Measurements from ENCODE around the gene ANXA2R. TPM values are rescaled to one million over a fixed set of nuclear protein-coding genes. Genes with fewer than 3 reads are reported as not detected.

Gene ANXA2R
- total and polyA plus RNA-seq, 4 donors, result 0.49 to 2.0 (median 0.71) TPM

DNA sequence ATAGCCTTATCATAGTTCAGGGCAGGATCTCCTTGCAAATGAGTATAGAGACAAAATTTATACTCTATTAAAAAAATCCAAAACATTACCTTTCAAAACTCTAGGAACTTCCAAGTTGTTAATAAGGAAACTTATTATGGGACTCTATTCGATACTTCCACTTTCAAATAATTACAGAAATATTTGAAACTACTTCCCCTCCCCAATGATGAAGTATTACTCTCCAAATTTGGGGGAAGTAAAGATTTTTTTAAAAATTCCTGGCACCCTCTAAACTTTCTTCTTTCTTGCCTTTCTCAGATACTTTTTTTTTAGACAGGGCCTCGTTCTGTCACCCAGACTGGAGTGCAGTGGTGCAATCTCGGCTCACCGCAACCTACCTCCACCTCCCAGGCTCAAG, 35.1 kb downstream of the ANXA2R start:
- H3K9me3 ChIP-seq (ENCODE audit: control insufficient read depth in 4 of 4, low read length in 3 of 4), result peaks cover 0 to 3% (median 1%) of the 10 kb centered on the region in 4 donors
- no peak overlapping the region for H3K27ac ChIP-seq (ENCODE audit: low read depth in 1 of 2, low read length in 2 of 2)
- DNase-seq (ENCODE audit: low spot score), result no peak
- no peak overlapping the region for H3K4me3 ChIP-seq (ENCODE audit: low read depth in 1 of 3, low read length in 3 of 3)
- H3K4me1 ChIP-seq (ENCODE audit: control insufficient read depth in 4 of 4, insufficient read depth in 4 of 4, low read length in 3 of 4), result no peaks in the 10 kb centered on the region
- no peak overlapping the region for H3K9ac ChIP-seq (ENCODE audit: low read depth in 1 of 2, low read length in 2 of 2)
- WGBS, result 82% methylated on average over 4 of the region's 4 CpGs
- peaks cover 0 to 16% (median 6%) of the 10 kb centered on the region in 4 donors for H3K27me3 ChIP-seq (ENCODE audit: control insufficient read depth in 4 of 4, insufficient read depth in 4 of 4, low read length in 3 of 4)
- no peak for TF ChIP-seq TAF1 (conservative IDR thresholded peaks at IDR 0.05)
- TF ChIP-seq FOXA2 (IDR thresholded peaks at IDR 0.05), result no peak
- TF ChIP-seq, protein P1, sequence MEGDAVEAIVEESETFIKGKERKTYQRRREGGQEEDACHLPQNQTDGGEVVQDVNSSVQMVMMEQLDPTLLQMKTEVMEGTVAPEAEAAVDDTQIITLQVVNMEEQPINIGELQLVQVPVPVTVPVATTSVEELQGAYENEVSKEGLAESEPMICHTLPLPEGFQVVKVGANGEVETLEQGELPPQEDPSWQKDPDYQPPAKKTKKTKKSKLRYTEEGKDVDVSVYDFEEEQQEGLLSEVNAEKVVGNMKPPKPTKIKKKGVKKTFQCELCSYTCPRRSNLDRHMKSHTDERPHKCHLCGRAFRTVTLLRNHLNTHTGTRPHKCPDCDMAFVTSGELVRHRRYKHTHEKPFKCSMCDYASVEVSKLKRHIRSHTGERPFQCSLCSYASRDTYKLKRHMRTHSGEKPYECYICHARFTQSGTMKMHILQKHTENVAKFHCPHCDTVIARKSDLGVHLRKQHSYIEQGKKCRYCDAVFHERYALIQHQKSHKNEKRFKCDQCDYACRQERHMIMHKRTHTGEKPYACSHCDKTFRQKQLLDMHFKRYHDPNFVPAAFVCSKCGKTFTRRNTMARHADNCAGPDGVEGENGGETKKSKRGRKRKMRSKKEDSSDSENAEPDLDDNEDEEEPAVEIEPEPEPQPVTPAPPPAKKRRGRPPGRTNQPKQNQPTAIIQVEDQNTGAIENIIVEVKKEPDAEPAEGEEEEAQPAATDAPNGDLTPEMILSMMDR (IDR thresholded peaks at IDR 0.05; ENCODE audit: low read depth, low read length, missing input control), result no peak
- TF ChIP-seq HNF4A (conservative IDR thresholded peaks at IDR 0.05), result no peak
- no peaks in the 10 kb centered on the region for H3K36me3 ChIP-seq (ENCODE audit: control insufficient read depth in 4 of 4, insufficient read depth in 3 of 4, low read depth in 1 of 4, low read length in 3 of 4)

DNA sequence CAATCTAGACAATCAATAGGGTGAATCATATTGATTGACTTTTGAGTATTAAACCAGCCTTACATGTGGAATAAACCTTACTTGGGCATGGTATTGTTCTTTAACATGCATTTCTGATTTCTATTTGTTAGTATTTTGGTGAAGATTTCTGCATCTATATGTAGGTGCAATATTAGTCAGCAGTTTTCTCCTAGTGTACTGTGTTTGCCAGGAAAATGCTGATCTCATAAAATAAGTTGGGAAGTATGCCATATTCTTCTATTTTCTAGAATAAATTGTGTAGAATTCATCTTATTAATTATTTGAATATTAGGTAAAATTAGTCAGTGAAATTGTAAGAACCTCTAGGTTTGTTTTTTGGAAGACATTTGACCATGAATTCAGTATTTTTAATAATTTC, 38.4 kb downstream of the ANXA2R start:
- H3K36me3 ChIP-seq (ENCODE audit: control insufficient read depth in 4 of 4, insufficient read depth in 3 of 4, low read depth in 1 of 4, low read length in 3 of 4), result no peaks in the 10 kb centered on the region
- no peak for DNase-seq (ENCODE audit: low spot score)
- no peaks in the 10 kb centered on the region for H3K4me1 ChIP-seq (ENCODE audit: control insufficient read depth in 4 of 4, insufficient read depth in 4 of 4, low read length in 3 of 4)
- peaks cover 0 to 9% (median 5%) of the 10 kb centered on the region in 4 donors for H3K27me3 ChIP-seq (ENCODE audit: control insufficient read depth in 4 of 4, insufficient read depth in 4 of 4, low read length in 3 of 4)
- no peak overlapping the region for H3K4me3 ChIP-seq (ENCODE audit: low read depth in 1 of 3, low read length in 3 of 3)
- no peaks in the 10 kb centered on the region for H3K9me3 ChIP-seq (ENCODE audit: control insufficient read depth in 4 of 4, low read length in 3 of 4)
- no peak overlapping the region for H3K27ac ChIP-seq (ENCODE audit: low read depth in 1 of 2, low read length in 2 of 2)
- TF ChIP-seq, protein P1 (IDR thresholded peaks at IDR 0.05; ENCODE audit: low read depth, low read length, missing input control), result no peak
- no peak for TF ChIP-seq FOXA2 (IDR thresholded peaks at IDR 0.05)
- TF ChIP-seq HNF4A (conservative IDR thresholded peaks at IDR 0.05), result no peak
- no peak for TF ChIP-seq RXRA (IDR thresholded peaks at IDR 0.05)
- TF ChIP-seq YY1 (IDR thresholded peaks at IDR 0.05), result no peak
- TF ChIP-seq EGR1 (IDR thresholded peaks at IDR 0.05; ENCODE audit: low read depth in 2 of 2), result no peak
- TF ChIP-seq, protein P2, sequence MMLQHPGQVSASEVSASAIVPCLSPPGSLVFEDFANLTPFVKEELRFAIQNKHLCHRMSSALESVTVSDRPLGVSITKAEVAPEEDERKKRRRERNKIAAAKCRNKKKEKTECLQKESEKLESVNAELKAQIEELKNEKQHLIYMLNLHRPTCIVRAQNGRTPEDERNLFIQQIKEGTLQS (IDR thresholded peaks at IDR 0.05), result no peak
- TF ChIP-seq FOXA1 (IDR thresholded peaks at IDR 0.05), result no peak
- TF ChIP-seq GABPA (IDR thresholded peaks at IDR 0.05 in 1 of 2, conservative IDR thresholded peaks at IDR 0.05 in 1 of 2), result no peak
- no peak for TF ChIP-seq NR2F2 (IDR thresholded peaks at IDR 0.05)
- TF ChIP-seq, protein P3, sequence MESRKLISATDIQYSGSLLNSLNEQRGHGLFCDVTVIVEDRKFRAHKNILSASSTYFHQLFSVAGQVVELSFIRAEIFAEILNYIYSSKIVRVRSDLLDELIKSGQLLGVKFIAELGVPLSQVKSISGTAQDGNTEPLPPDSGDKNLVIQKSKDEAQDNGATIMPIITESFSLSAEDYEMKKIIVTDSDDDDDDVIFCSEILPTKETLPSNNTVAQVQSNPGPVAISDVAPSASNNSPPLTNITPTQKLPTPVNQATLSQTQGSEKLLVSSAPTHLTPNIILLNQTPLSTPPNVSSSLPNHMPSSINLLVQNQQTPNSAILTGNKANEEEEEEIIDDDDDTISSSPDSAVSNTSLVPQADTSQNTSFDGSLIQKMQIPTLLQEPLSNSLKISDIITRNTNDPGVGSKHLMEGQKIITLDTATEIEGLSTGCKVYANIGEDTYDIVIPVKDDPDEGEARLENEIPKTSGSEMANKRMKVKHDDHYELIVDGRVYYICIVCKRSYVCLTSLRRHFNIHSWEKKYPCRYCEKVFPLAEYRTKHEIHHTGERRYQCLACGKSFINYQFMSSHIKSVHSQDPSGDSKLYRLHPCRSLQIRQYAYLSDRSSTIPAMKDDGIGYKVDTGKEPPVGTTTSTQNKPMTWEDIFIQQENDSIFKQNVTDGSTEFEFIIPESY (IDR thresholded peaks at IDR 0.05), result no peak
- no peak for TF ChIP-seq JUND (IDR thresholded peaks at IDR 0.05)
- no peak for TF ChIP-seq TAF1 (conservative IDR thresholded peaks at IDR 0.05)
- TF ChIP-seq SP1 (IDR thresholded peaks at IDR 0.05), result no peak
- no peak for TF ChIP-seq RAD21 (IDR thresholded peaks at IDR 0.05)
- TF ChIP-seq, protein P4, sequence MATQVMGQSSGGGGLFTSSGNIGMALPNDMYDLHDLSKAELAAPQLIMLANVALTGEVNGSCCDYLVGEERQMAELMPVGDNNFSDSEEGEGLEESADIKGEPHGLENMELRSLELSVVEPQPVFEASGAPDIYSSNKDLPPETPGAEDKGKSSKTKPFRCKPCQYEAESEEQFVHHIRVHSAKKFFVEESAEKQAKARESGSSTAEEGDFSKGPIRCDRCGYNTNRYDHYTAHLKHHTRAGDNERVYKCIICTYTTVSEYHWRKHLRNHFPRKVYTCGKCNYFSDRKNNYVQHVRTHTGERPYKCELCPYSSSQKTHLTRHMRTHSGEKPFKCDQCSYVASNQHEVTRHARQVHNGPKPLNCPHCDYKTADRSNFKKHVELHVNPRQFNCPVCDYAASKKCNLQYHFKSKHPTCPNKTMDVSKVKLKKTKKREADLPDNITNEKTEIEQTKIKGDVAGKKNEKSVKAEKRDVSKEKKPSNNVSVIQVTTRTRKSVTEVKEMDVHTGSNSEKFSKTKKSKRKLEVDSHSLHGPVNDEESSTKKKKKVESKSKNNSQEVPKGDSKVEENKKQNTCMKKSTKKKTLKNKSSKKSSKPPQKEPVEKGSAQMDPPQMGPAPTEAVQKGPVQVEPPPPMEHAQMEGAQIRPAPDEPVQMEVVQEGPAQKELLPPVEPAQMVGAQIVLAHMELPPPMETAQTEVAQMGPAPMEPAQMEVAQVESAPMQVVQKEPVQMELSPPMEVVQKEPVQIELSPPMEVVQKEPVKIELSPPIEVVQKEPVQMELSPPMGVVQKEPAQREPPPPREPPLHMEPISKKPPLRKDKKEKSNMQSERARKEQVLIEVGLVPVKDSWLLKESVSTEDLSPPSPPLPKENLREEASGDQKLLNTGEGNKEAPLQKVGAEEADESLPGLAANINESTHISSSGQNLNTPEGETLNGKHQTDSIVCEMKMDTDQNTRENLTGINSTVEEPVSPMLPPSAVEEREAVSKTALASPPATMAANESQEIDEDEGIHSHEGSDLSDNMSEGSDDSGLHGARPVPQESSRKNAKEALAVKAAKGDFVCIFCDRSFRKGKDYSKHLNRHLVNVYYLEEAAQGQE (IDR thresholded peaks at IDR 0.05), result no peak
- H3K9ac ChIP-seq (ENCODE audit: low read depth in 1 of 2, low read length in 2 of 2), result no peak overlapping the region

Measured in liver (tissue), 9 donors.